ENCODE results near the gene SGK1. TPM values are rescaled to one million over a fixed set of nuclear protein-coding genes. Genes with fewer than 3 reads are reported as not detected.

SGK1 gene
- total and polyA plus RNA-seq, 2 experiments from 2014 or later, result 145 to 161 TPM

- 65% methylated on average over 8 of the region's 8 CpGs for WGBS (ENCODE audit: low lambda C conversion rate, missing lambda C conversion rate)
- TF ChIP-seq CTCF (IDR thresholded peaks at IDR 0.05; ENCODE audit: poor library complexity) (no peak), EZH2 (IDR thresholded peaks at IDR 0.05; ENCODE audit: borderline replicate concordance) (no peak), EZH2phosphoT487 (IDR thresholded peaks at IDR 0.05; ENCODE audit: low read depth, severe bottlenecking, unreplicated experiment) (no peak)
- Histone ChIP-seq H3K9me3 (ENCODE audit: low read depth) (no peaks in the 10 kb centered on the region), H2AFZ (no peak overlapping the region), H3K4me3 (no peak overlapping the region), H3K79me2 (no peaks in the 10 kb centered on the region), H3K9me2 (replicated peaks; ENCODE audit: insufficient read depth) (no peaks in the 10 kb centered on the region), H3K4me2 (no peak overlapping the region), H3K36me3 (replicated peaks; ENCODE audit: insufficient read depth, low read depth) (no peaks in the 10 kb centered on the region), H3K4me1 (ENCODE audit: insufficient read depth) (no peaks in the 10 kb centered on the region), H4K20me1 (ENCODE audit: insufficient read depth, poor library complexity, severe bottlenecking) (no peaks in the 10 kb centered on the region), H3K27me3 (no peaks in the 10 kb centered on the region), H3K27ac (no peak overlapping the region)
- DNase-seq (ENCODE audit: low spot score), result no peak
These were observed 165.0 kb downstream of the SGK1 start for GRCh38 chr6:134152767-134153485.

GRCh38 chr6:134148566-134148965 is 169.3 kb downstream of the SGK1 start:
- H3K9me2 ChIP-seq (replicated peaks; ENCODE audit: insufficient read depth), result no peaks in the 10 kb centered on the region
- no peaks in the 10 kb centered on the region for H4K20me1 ChIP-seq (ENCODE audit: insufficient read depth, poor library complexity, severe bottlenecking)
- H2AFZ ChIP-seq, result no peak overlapping the region
- H3K4me2 ChIP-seq, result no peak overlapping the region
- no peaks in the 10 kb centered on the region for H3K79me2 ChIP-seq
- H3K4me3 ChIP-seq, result no peak overlapping the region
- no peaks in the 10 kb centered on the region for H3K9me3 ChIP-seq (ENCODE audit: low read depth)
- H3K4me1 ChIP-seq (ENCODE audit: insufficient read depth), result peaks cover 2% of the 10 kb centered on the region
- no peak for DNase-seq (ENCODE audit: low spot score)
- no peaks in the 10 kb centered on the region for H3K27me3 ChIP-seq
- no peak overlapping the region for H3K27ac ChIP-seq
- no peaks in the 10 kb centered on the region for H3K36me3 ChIP-seq (replicated peaks; ENCODE audit: insufficient read depth, low read depth)
- TF ChIP-seq CTCF (IDR thresholded peaks at IDR 0.05; ENCODE audit: poor library complexity), result no peak
- TF ChIP-seq EZH2 (IDR thresholded peaks at IDR 0.05; ENCODE audit: borderline replicate concordance), result no peak
- no peak for TF ChIP-seq EZH2phosphoT487 (IDR thresholded peaks at IDR 0.05; ENCODE audit: low read depth, severe bottlenecking, unreplicated experiment)
- 78% methylated on average over 2 of the region's 2 CpGs for WGBS (ENCODE audit: low lambda C conversion rate, missing lambda C conversion rate)

- Histone ChIP-seq H3K9me3 (ENCODE audit: low read depth) (no peaks in the 10 kb centered on the region), H3K4me3 (no peak overlapping the region), H4K20me1 (ENCODE audit: insufficient read depth, poor library complexity, severe bottlenecking) (no peaks in the 10 kb centered on the region), H3K79me2 (no peaks in the 10 kb centered on the region), H3K4me2 (no peak overlapping the region), H3K27ac (no peak overlapping the region), H2AFZ (no peak overlapping the region), H3K27me3 (no peaks in the 10 kb centered on the region), H3K4me1 (ENCODE audit: insufficient read depth) (peaks cover 2% of the 10 kb centered on the region), H3K9me2 (replicated peaks; ENCODE audit: insufficient read depth) (no peaks in the 10 kb centered on the region), H3K36me3 (replicated peaks; ENCODE audit: insufficient read depth, low read depth) (no peaks in the 10 kb centered on the region)
- DNase-seq (ENCODE audit: low spot score), result no peak
- no peak for TF ChIP-seq CTCF (IDR thresholded peaks at IDR 0.05; ENCODE audit: poor library complexity)
- 92% methylated on average over 9 of the region's 9 CpGs for WGBS (ENCODE audit: low lambda C conversion rate, missing lambda C conversion rate)
These were observed 170.8 kb downstream of the SGK1 start for GRCh38 chr6:134147034-134147533.

Measured in hepatocyte (in vitro differentiated cells).